A549 (cell line): ENCODE data around the gene KRTAP2-4. TPM values are rescaled to one million over a fixed set of nuclear protein-coding genes. Genes with fewer than 3 reads are reported as not detected.
"Not testable (repeated sequence)": the region's sequence is repeated elsewhere in the genome, so short reads cannot be mapped to it uniquely, and the experiment has no call there.

Source experiments
- ATAC-seq, 2 experiments: fragments of 200-7000 bp in 1 of 2; fragments of >200 bp in 1 of 2; cut with Nextera tagmentation in 1 of 2; cut with Tn5 transposase in 1 of 2; 3 replicates each; pipeline versions ENCODE4 v1.8.0 to v1.9.1; 2018 to 2020; ENCODE audit warnings: mild to moderate bottlenecking in 1 of 2, moderate library complexity in 1 of 2
- CTCF ChIA-PET: fragments of 300-600 bp; sonication (Branson Sonifier 250); formaldehyde crosslinking; extraction: SDS; loops from one replicate; lab custom pipeline; 2021; ENCODE audit warnings: antibody characterized with exemption, inconsistent platforms; lab: Yijun Ruan, JAX
- POLR2A ChIA-PET: fragments of 350-600 bp; formaldehyde crosslinking; extraction: SDS; loops from one replicate; lab custom pipeline; 2021; ENCODE audit warnings: antibody characterized with exemption, inconsistent platforms; lab: Yijun Ruan, JAX
- DNase-seq, 2 experiments: peaks; one replicate each; pipeline versions ENCODE4 v3.0.0 to v3.0.0-alpha.2; 2011 to 2016; ENCODE audit warnings: low read depth in 1 of 2, low spot score in 1 of 2
- FAIRE-seq: peaks from 2 replicates; lab custom pipeline; 2011; peaks lifted over from hg19 to GRCh38; lab: Jason Lieb, UNC
- H3K27ac ChIP-seq, 2 experiments: fragments of >200 bp; sonication (Bioruptor Twin); formaldehyde crosslinking; 3 replicates each; pipeline ENCODE4 v1.5.1; 2016 to 2017
- H3K4me1 ChIP-seq: fragments of >200 bp; sonication (Bioruptor Twin); formaldehyde crosslinking; 3 replicates; pipeline ENCODE4 v1.6.1; 2016
- H3K4me2 ChIP-seq: fragments of >200 bp; sonication (Bioruptor Twin); formaldehyde crosslinking; 3 replicates; pipeline ENCODE4 v1.6.1; 2016
- H3K4me3 ChIP-seq: fragments of >200 bp; sonication (Bioruptor Twin); formaldehyde crosslinking; 3 replicates; pipeline ENCODE4 v1.5.1; 2016
- H3K9me3 ChIP-seq: fragments of >200 bp; sonication (Bioruptor Twin); formaldehyde crosslinking; 3 replicates; pipeline ENCODE4 v1.6.1; 2016
- CBX2 ChIP-seq: fragments of 200-600 bp; sonication (generic); IDR thresholded peaks from 2 replicates; pipeline ENCODE4 v1.6.1; 2016; ENCODE audit warnings: low read depth, mild to moderate bottlenecking, borderline replicate concordance
- CEBPB ChIP-seq, 2 experiments: fragments of >200 bp in 1 of 2; sonication (Bioruptor Twin) in 1 of 2; formaldehyde crosslinking in 1 of 2; IDR thresholded peaks; 2 replicates each; pipeline ENCODE4 v1.6.1; 2012 to 2016
- ESRRA ChIP-seq: fragments of 150-350 bp; IDR thresholded peaks from 2 replicates; pipeline ENCODE4 v1.6.1; 2014; ENCODE audit warnings: mild to moderate bottlenecking, low read length, borderline replicate concordance
- FOSL2 ChIP-seq, 2 experiments: fragments of 450-650 bp in 1 of 2; fragments of >200 bp in 1 of 2; sonication (Bioruptor Twin) in 1 of 2; formaldehyde crosslinking; IDR thresholded peaks; 2 replicates each; pipeline versions ENCODE4 v1.5.0 to v1.6.1; 2016 to 2020; ENCODE audit warnings: mild to moderate bottlenecking in 1 of 2, moderate library complexity in 1 of 2
- HOXB13 ChIP-seq: fragments of 250-450 bp; sonication (Bioruptor Pico); IDR thresholded peaks from 2 replicates; pipeline ENCODE4 v1.5.0; 2020; ENCODE audit warnings: low read depth, mild to moderate bottlenecking, moderate library complexity
- HOXB5 ChIP-seq: fragments of 250-450 bp; sonication (Bioruptor Pico); IDR thresholded peaks from 2 replicates; pipeline ENCODE4 v1.5.0; 2020; ENCODE audit warnings: mild to moderate bottlenecking, moderate library complexity
- JUNB ChIP-seq: fragments of >200 bp; sonication (Bioruptor Twin); formaldehyde crosslinking; IDR thresholded peaks from 2 replicates; pipeline ENCODE4 v1.6.1; 2016
- MAFK ChIP-seq: fragments of 450-650 bp; IDR thresholded peaks from 2 replicates; pipeline ENCODE4 v1.6.1; 2014; ENCODE audit not compliant: partially characterized antibody
- MAX ChIP-seq: IDR thresholded peaks from 2 replicates; pipeline ENCODE4 v1.6.1; 2012
- NPAS2 ChIP-seq: fragments of 250-450 bp; sonication (Bioruptor Pico); IDR thresholded peaks from 2 replicates; pipeline ENCODE4 v1.8.0; 2022; ENCODE audit warnings: mild to moderate bottlenecking, moderate library complexity, borderline replicate concordance
- PHF8 ChIP-seq: fragments of 200-600 bp; sonication (generic); IDR thresholded peaks from 2 replicates; pipeline ENCODE4 v1.6.1; 2016; ENCODE audit warnings: low read depth, mild to moderate bottlenecking, antibody characterized with exemption, moderate library complexity, borderline replicate concordance
- ZFP36 ChIP-seq: fragments of 450-650 bp; IDR thresholded peaks from 2 replicates; pipeline ENCODE4 v1.6.1; 2014; ENCODE audit warnings: borderline replicate concordance; ENCODE audit not compliant: partially characterized antibody
- WGBS: methylation state at CpG from one replicate; pipeline ENCODE4 v1.1.6; 2017; ENCODE audit errors: missing lambda C conversion rate; 5-methylcytosine and 5-hydroxymethylcytosine counted together
- polyA minus RNA-seq: library from RNA; depleted of rRNA, polyadenylated mRNA; stranded (reverse); fragments of >200 nt; gene quantifications from 2 replicates; pipeline ENCODE4 v1.2.3, GENCODE V29; 2011; rRNA and poly(A)+ RNA removed
- polyA plus RNA-seq, 4 experiments: library from polyadenylated mRNA; depleted of rRNA in 3 of 4; stranded (reverse); fragments of >200 nt; fragmentation: RNase III in 1 of 4; extraction: RNeasy Plus Mini Kit Qiagen cat#74134 plus additional on column Dnase treatment in 1 of 4; gene quantifications; 2 replicates in 3 of 4; 3 replicates in 1 of 4; pipeline ENCODE4 v1.2.3, GENCODE V29; 2011 to 2017
- TF ChIP-seq, protein P1 (sequence below): fragments of 250-450 bp; sonication (Bioruptor Pico); IDR thresholded peaks from 2 replicates; pipeline ENCODE4 v1.5.0; 2021; ENCODE audit warnings: mild to moderate bottlenecking, moderate library complexity, borderline replicate concordance
- TF ChIP-seq, protein P2 (sequence below): IDR thresholded peaks from 2 replicates; pipeline ENCODE4 v1.6.1; 2012; ENCODE audit warnings: low read depth, borderline replicate concordance

KRTAP2-4 gene, protein sequence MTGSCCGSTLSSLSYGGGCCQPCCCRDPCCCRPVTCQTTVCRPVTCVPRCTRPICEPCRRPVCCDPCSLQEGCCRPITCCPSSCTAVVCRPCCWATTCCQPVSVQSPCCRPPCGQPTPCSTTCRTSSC
- polyA plus RNA-seq (2011; rRNA removed), result not detected in 2 replicates
- not detected in 2 replicates for polyA plus RNA-seq (2012; cell fraction: cytosol; rRNA removed)
- polyA plus RNA-seq (2012; cell fraction: nucleus; rRNA removed), result not detected in 2 replicates
- not detected in 3 replicates for polyA plus RNA-seq (2017; fragmentation: RNase III; extraction: RNeasy Plus Mini Kit Qiagen cat#74134 plus additional on column Dnase treatment)
- not detected in 2 replicates for polyA minus RNA-seq

GRCh38 chr17:41065829-41066624 is at the start of gene KRTAP2-4:
Gene KRTAP2-4, minus strand, starts transcription at chr17:41065879. Its CDS starts 34 bp downstream, at chr17:41065845.
- TF ChIP-seq CEBPB (IDR thresholded peaks at IDR 0.05) (peak in 1 of 2 experiments; percentile 61; a peak in 2 of 4 replicates), ESRRA (no peak), NPAS2 (CRISPR knock-in tag) (no peak), ZFP36 (no peak), PHF8 (no peak), FOSL2 (IDR thresholded peaks at IDR 0.05) (no peak), FOSL2 (CRISPR knock-in tag; IDR thresholded peaks at IDR 0.05) (peak; percentile 60), MAX (0 out of 2 replicates have a peak, but pooled peaks have one; percentile 37), CBX2 (no peak), JUNB (0 out of 2 replicates have a peak, but pooled peaks have one; percentile 16)
- TF ChIP-seq, protein P1, sequence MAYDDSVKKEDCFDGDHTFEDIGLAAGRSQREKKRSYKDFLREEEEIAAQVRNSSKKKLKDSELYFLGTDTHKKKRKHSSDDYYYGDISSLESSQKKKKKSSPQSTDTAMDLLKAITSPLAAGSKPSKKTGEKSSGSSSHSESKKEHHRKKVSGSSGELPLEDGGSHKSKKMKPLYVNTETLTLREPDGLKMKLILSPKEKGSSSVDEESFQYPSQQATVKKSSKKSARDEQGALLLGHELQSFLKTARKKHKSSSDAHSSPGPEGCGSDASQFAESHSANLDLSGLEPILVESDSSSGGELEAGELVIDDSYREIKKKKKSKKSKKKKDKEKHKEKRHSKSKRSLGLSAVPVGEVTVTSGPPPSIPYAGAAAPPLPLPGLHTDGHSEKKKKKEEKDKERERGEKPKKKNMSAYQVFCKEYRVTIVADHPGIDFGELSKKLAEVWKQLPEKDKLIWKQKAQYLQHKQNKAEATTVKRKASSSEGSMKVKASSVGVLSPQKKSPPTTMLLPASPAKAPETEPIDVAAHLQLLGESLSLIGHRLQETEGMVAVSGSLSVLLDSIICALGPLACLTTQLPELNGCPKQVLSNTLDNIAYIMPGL, result no peak
- TF ChIP-seq, protein P2, sequence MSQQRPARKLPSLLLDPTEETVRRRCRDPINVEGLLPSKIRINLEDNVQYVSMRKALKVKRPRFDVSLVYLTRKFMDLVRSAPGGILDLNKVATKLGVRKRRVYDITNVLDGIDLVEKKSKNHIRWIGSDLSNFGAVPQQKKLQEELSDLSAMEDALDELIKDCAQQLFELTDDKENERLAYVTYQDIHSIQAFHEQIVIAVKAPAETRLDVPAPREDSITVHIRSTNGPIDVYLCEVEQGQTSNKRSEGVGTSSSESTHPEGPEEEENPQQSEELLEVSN, result no peak
- POLR2A ChIA-PET, result no interaction called here
- DNase-seq (peak; percentile 24 to 35), FAIRE-seq (peak; percentile 81), ATAC-seq (0 out of 6 replicates have a peak, but pooled peaks have one; percentile 32 to 38)
- Histone ChIP-seq H3K4me1 (peaks cover 18% of the 10 kb centered on the region), H3K4me3 (no peak within 1 kb of the TSS), H3K27ac (peak within 1 kb of the TSS in 1 of 2 experiments; percentile 41; a peak in 2 of 6 replicates), H3K9me3 (no peaks in the 10 kb centered on the region), H3K4me2 (no peak within 1 kb of the TSS)
- WGBS, result 80% methylated on average over 6 of the region's 6 CpGs
- CTCF ChIA-PET, result interaction anchor here (1.7 kb wide), 1 partner anchor 156 kb away, joined by 4 read pairs; no protein-coding TSS in a partner anchor

DNA sequence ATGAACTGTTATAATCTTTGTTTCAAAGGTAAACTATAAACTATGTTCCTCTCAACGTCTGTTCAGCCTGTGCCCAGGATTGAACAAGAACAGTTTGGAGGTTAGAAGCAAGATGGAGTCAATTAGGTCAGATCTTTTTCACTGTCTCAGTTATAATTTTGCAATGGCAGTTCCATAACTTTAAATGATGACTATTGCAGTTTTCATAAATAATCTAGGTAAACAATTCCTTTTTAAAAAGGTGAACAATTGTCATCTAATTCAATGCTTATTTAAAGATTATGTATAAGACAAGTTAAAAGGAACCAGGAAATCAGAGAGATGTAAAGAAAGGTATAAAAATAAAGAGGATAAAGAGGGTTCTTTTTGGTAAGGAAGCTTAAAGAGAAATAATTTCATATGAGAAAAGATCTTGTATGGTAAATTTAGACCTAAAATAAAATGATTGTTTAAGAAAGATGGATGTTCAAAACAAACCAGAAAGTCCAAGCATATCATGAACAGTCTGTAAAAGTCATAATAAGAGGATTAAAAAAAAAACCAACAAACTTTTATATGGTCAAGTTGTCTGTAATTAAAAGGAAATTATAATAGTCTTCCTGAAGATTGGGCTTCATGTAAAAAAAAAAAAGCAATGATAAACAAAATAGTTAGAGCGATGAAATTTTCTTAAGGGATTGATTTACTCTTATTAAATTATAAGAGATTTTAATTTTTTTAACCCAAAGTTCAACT is 45.6 kb upstream of the KRTAP2-4 start:
- no peak for DNase-seq
- ChIA-PET CTCF (no interaction called here), POLR2A (no interaction called here)
- no peak for ATAC-seq
- WGBS, result 54% methylated on average over 2 of the region's 2 CpGs
- Histone ChIP-seq H3K4me1 (no peaks in the 10 kb centered on the region), H3K27ac (no peak overlapping the region), H3K4me2 (no peak overlapping the region), H3K9me3 (peaks cover 5% of the 10 kb centered on the region; the same call in 1 of the 3 replicates), H3K4me3 (no peak overlapping the region)
- FAIRE-seq, result no peak
- TF ChIP-seq ZFP36, result peak; percentile 49
- TF ChIP-seq HOXB5 (CRISPR knock-in tag), result no peak
- TF ChIP-seq MAFK, result peak; percentile 85
- TF ChIP-seq HOXB13 (CRISPR knock-in tag), result no peak

GRCh38 chr17:41108728-41109386 is 43.2 kb upstream of the KRTAP2-4 start:
- DNase-seq, POLR2A ChIA-PET, FAIRE-seq, H3K9me3 ChIP-seq, ATAC-seq, H3K27ac ChIP-seq, H3K4me3 ChIP-seq, H3K4me2 ChIP-seq: not testable (repeated sequence)
- WGBS, result 10% methylated on average over 1 of the region's 1 CpG
- CTCF ChIA-PET, result interaction anchor here (0.6 kb wide), 2 partner anchors 158 to 431 kb away, joined by 3 to 4 read pairs; no protein-coding TSS in a partner anchor
- H3K4me1 ChIP-seq, result peaks cover 11% of the 10 kb centered on the region
